IPS DF 6.9 (cell line): ENCODE data around the gene XYLT1.

Experiments used
- DNase-seq: peaks from one replicate; pipeline ENCODE4 v3.0.0-alpha.2; 2013; ENCODE audit warnings: low read depth, low spot score
- H3K27ac ChIP-seq: one replicate; pipeline ENCODE4 v1.5.1; 2013; ENCODE audit warnings: low read length, control low read depth
- H3K27me3 ChIP-seq: 2 replicates; pipeline ENCODE4 v1.6.1; 2013; ENCODE audit warnings: mild to moderate bottlenecking, low read length; ENCODE audit not compliant: control insufficient read depth, insufficient read depth
- H3K36me3 ChIP-seq: 2 replicates; pipeline ENCODE4 v1.6.1; 2013; ENCODE audit warnings: low read length; ENCODE audit not compliant: control insufficient read depth, insufficient read depth
- H3K4me1 ChIP-seq: 2 replicates; pipeline ENCODE4 v1.6.1; 2013; ENCODE audit warnings: low read length; ENCODE audit not compliant: control insufficient read depth, insufficient read depth
- H3K4me3 ChIP-seq: 2 replicates; pipeline ENCODE4 v1.5.1; 2013; ENCODE audit warnings: mild to moderate bottlenecking, low read length
- H3K9me3 ChIP-seq: 2 replicates; pipeline ENCODE4 v1.6.1; 2013; ENCODE audit warnings: low read length, inconsistent platforms; ENCODE audit not compliant: control insufficient read depth, insufficient read depth
- WGBS: extraction: QIAGEN DNeasy Blood & Tissue Kit; methylation state at CpG from one replicate; pipeline ENCODE4 v1.1.7; 2013; ENCODE audit warnings: mixed read lengths, missing lambda C conversion rate; ENCODE audit not compliant: insufficient read length, insufficient coverage; 5-methylcytosine and 5-hydroxymethylcytosine counted together

XYLT1 gene

GRCh38 chr16:17375461-17376304 lies 95.1 kb downstream of the XYLT1 start:
- WGBS: no CpG with 5 or more reads among the region's 17 CpGs
- Histone ChIP-seq H3K4me1 (peaks cover 5% of the 10 kb centered on the region; the same call in 1 of the 2 replicates), H3K4me3 (no peak overlapping the region), H3K9me3 (no peaks in the 10 kb centered on the region), H3K36me3 (no peaks in the 10 kb centered on the region), H3K27me3 (no peaks in the 10 kb centered on the region), H3K27ac (no peak overlapping the region)
- DNase-seq: no peak

- Histone ChIP-seq H3K27me3 (no peaks in the 10 kb centered on the region), H3K27ac (no peak overlapping the region), H3K4me3 (no peak overlapping the region), H3K4me1 (peaks cover 7% of the 10 kb centered on the region; the same call in 1 of the 2 replicates), H3K36me3 (no peaks in the 10 kb centered on the region), H3K9me3 (no peaks in the 10 kb centered on the region)
- DNase-seq: no peak
- no CpG with 5 or more reads among the region's 3 CpGs for WGBS
Measured at GRCh38 chr16:17374668-17375255, 96.0 kb downstream of the XYLT1 start.

- Histone ChIP-seq H3K4me1 (peaks cover 5% of the 10 kb centered on the region; the same call in 1 of the 2 replicates), H3K27me3 (no peaks in the 10 kb centered on the region), H3K9me3 (no peaks in the 10 kb centered on the region), H3K4me3 (no peak overlapping the region), H3K36me3 (no peaks in the 10 kb centered on the region), H3K27ac (no peak overlapping the region)
- DNase-seq: no peak
- WGBS: no CpG with 5 or more reads among the region's 3 CpGs
Measured at GRCh38 chr16:17373533-17373932, 97.2 kb downstream of the XYLT1 start.

GRCh38 chr16:17372386-17372785 lies 98.4 kb downstream of the XYLT1 start:
- no CpG with 5 or more reads among the region's 5 CpGs for WGBS
- Histone ChIP-seq H3K4me1 (peaks cover 8% of the 10 kb centered on the region), H3K4me3 (no peak overlapping the region), H3K9me3 (no peaks in the 10 kb centered on the region), H3K27ac (no peak overlapping the region), H3K36me3 (no peaks in the 10 kb centered on the region), H3K27me3 (no peaks in the 10 kb centered on the region)
- no peak for DNase-seq

- WGBS: no CpG with 5 or more reads among the region's 2 CpGs
- DNase-seq: no peak
- no peaks in the 10 kb centered on the region for H3K9me3 ChIP-seq
- no peak overlapping the region for H3K4me3 ChIP-seq
- no peak overlapping the region for H3K27ac ChIP-seq
- no peaks in the 10 kb centered on the region for H3K36me3 ChIP-seq
- H3K27me3 ChIP-seq: no peaks in the 10 kb centered on the region
- H3K4me1 ChIP-seq: peaks cover 6% of the 10 kb centered on the region
Measured at GRCh38 chr16:17371299-17371698, 99.5 kb downstream of the XYLT1 start.

- no peaks in the 10 kb centered on the region for H3K36me3 ChIP-seq
- no peak overlapping the region for H3K27ac ChIP-seq
- no peaks in the 10 kb centered on the region for H3K27me3 ChIP-seq
- no peak for DNase-seq
- no peak overlapping the region for H3K4me3 ChIP-seq
- peaks cover 6% of the 10 kb centered on the region for H3K4me1 ChIP-seq
- no CpG with 5 or more reads among the region's 4 CpGs for WGBS
- H3K9me3 ChIP-seq: no peaks in the 10 kb centered on the region
Measured at GRCh38 chr16:17370731-17371285, 100.0 kb downstream of the XYLT1 start.

GRCh38 chr16:17370223-17370707 lies 100.5 kb downstream of the XYLT1 start:
- H3K9me3 ChIP-seq: no peaks in the 10 kb centered on the region
- no CpG with 5 or more reads among the region's 13 CpGs for WGBS
- no peaks in the 10 kb centered on the region for H3K27me3 ChIP-seq
- no peak for DNase-seq
- peaks cover 6% of the 10 kb centered on the region for H3K4me1 ChIP-seq
- no peak overlapping the region for H3K4me3 ChIP-seq
- no peak overlapping the region for H3K27ac ChIP-seq
- H3K36me3 ChIP-seq: no peaks in the 10 kb centered on the region

- H3K4me1 ChIP-seq: peaks cover 6% of the 10 kb centered on the region
- no peak overlapping the region for H3K4me3 ChIP-seq
- no peaks in the 10 kb centered on the region for H3K36me3 ChIP-seq
- no CpG with 5 or more reads among the region's 14 CpGs for WGBS
- H3K9me3 ChIP-seq: no peaks in the 10 kb centered on the region
- no peak for DNase-seq
- H3K27ac ChIP-seq: no peak overlapping the region
- H3K27me3 ChIP-seq: no peaks in the 10 kb centered on the region
Measured at GRCh38 chr16:17369421-17370222, 101.1 kb downstream of the XYLT1 start.

GRCh38 chr16:17368951-17369350 lies 101.8 kb downstream of the XYLT1 start:
- H3K9me3 ChIP-seq: no peaks in the 10 kb centered on the region
- no peak overlapping the region for H3K4me3 ChIP-seq

GRCh38 chr16:17368446-17368845 lies 102.3 kb downstream of the XYLT1 start:
- Histone ChIP-seq H3K4me1 (peaks cover 6% of the 10 kb centered on the region), H3K9me3 (no peaks in the 10 kb centered on the region), H3K27me3 (no peaks in the 10 kb centered on the region), H3K4me3 (no peak overlapping the region), H3K36me3 (no peaks in the 10 kb centered on the region), H3K27ac (no peak overlapping the region)
- DNase-seq: no peak
- WGBS: no CpG with 5 or more reads among the region's 3 CpGs

More at GRCh38 chr16:17368951-17369350, 101.8 kb downstream of the XYLT1 start:
- Histone ChIP-seq H3K27me3 (no peaks in the 10 kb centered on the region), H3K36me3 (no peaks in the 10 kb centered on the region), H3K27ac (no peak overlapping the region), H3K4me1 (peaks cover 6% of the 10 kb centered on the region)
- no peak for DNase-seq
- WGBS: no CpG with 5 or more reads among the region's 5 CpGs
